H1 (cell line): ENCODE measurements around the gene EMC10. TPM values are rescaled to one million over a fixed set of nuclear protein-coding genes. Genes with fewer than 3 reads are reported as not detected.

Experiments
- ASH2L ChIP-seq: fragments of 200-600, 300-600 bp; sonication (generic); IDR thresholded peaks from one replicate; pipeline ENCODE4 v1.7.1; 2017; ENCODE audit warnings: low read length
- CBX5 ChIP-seq: fragments of 300-800, 300-1000 bp; sonication (generic); IDR thresholded peaks from 2 replicates; pipeline ENCODE4 v1.7.1; 2016; ENCODE audit warnings: antibody characterized with exemption, low read length, low read depth
- CBX8 ChIP-seq: fragments of 300-800, 300-1000 bp; sonication (generic); IDR thresholded peaks from 2 replicates; pipeline ENCODE4 v1.7.1; 2016; ENCODE audit warnings: low read depth, low read length, borderline replicate concordance
- FOSL1 ChIP-seq: IDR thresholded peaks from 2 replicates; pipeline ENCODE4 v1.6.1; 2011; ENCODE audit warnings: mild to moderate bottlenecking, low read depth, low read length, moderate library complexity; ENCODE audit not compliant: insufficient read depth
- KDM1A ChIP-seq: fragments of 200-600, 300-600 bp; sonication (generic); IDR thresholded peaks from 2 replicates; pipeline ENCODE4 v1.7.1; 2016; ENCODE audit warnings: mild to moderate bottlenecking, low read length, borderline replicate concordance
- MAX ChIP-seq: IDR thresholded peaks from 2 replicates; pipeline ENCODE4 v1.6.1; 2012; ENCODE audit warnings: inconsistent platforms
- SP2 ChIP-seq: IDR thresholded peaks from 2 replicates; pipeline ENCODE4 v1.6.1; 2012; ENCODE audit warnings: mild to moderate bottlenecking, low read length, inconsistent platforms
- TAF1 ChIP-seq: IDR thresholded peaks from 2 replicates; pipeline ENCODE4 v1.6.1; 2011; ENCODE audit warnings: mild to moderate bottlenecking, low read depth, low read length
- TAF7 ChIP-seq: optimal IDR thresholded peaks from 2 replicates; pipeline ENCODE3; 2011; ENCODE audit warnings: low read depth, mild to moderate bottlenecking, inconsistent platforms, low read length, moderate library complexity, borderline replicate concordance
- polyA plus RNA-seq, 7 experiments: library from polyadenylated mRNA; depleted of rRNA in 3 of 7; stranded (reverse) in 5 of 7; unstranded in 2 of 7; fragments of >200 nt in 5 of 7; fragments of 200-250 nt in 2 of 7; gene quantifications; 1 replicate in 5 of 7; 2 replicates in 1 of 7; 4 replicates in 1 of 7; pipeline versions ENCODE4 v1.2.1 to v1.2.3, GENCODE V29; 2011 to 2013; ENCODE audit warnings: missing spikeins in 2 of 7, mixed read lengths in 2 of 7
- total RNA-seq: library from RNA; stranded (reverse); fragmentation: NEBNext Ultra II Directional; extraction: Animal tissue kit (Norgen Biotek cat#: 25700); gene quantifications from 2 replicates; pipeline ENCODE4 v1.2.1, GENCODE V29; 2021
- TF ChIP-seq, protein P1 (sequence below): fragments of 300-600 bp; sonication (generic); IDR thresholded peaks from 2 replicates; pipeline ENCODE4 v1.7.1; 2012; ENCODE audit warnings: low read length, moderate library complexity, mild to moderate bottlenecking, inconsistent platforms; ENCODE audit not compliant: insufficient replicate concordance
- TF ChIP-seq, protein P2 (sequence below): IDR thresholded peaks from 2 replicates; pipeline ENCODE4 v1.6.1; 2012; ENCODE audit warnings: inconsistent platforms

Gene EMC10
- total and polyA plus RNA-seq, 2 of the 8 experiments (the other 6 are each of a cell fraction or from before 2014, with no cell fraction given), result 77.6 to 103 TPM

DNA sequence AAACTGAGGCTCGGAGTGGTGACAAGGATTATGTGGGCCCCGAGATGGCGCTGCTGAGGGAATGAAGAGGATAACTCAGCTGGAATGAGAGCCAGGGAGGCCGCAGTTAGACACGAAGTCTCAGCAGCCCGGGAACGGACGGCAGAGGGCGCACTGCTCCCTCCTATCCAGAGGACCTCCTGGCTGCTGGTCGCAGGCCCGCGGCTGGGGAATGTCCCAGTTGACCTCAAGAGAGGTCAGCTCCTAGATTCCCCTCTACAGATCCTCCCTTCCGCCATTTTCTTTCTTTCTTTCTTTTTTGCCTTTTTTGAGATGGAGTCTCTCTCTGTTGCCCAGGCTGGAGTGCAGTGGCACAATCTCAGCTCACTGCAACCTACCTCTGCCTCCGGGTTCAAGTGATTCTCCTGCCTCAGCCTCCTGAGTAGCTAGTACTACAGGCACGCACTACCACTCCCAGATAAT is 61.5 kb downstream of the EMC10 start (continued):
- TF ChIP-seq, protein P1, sequence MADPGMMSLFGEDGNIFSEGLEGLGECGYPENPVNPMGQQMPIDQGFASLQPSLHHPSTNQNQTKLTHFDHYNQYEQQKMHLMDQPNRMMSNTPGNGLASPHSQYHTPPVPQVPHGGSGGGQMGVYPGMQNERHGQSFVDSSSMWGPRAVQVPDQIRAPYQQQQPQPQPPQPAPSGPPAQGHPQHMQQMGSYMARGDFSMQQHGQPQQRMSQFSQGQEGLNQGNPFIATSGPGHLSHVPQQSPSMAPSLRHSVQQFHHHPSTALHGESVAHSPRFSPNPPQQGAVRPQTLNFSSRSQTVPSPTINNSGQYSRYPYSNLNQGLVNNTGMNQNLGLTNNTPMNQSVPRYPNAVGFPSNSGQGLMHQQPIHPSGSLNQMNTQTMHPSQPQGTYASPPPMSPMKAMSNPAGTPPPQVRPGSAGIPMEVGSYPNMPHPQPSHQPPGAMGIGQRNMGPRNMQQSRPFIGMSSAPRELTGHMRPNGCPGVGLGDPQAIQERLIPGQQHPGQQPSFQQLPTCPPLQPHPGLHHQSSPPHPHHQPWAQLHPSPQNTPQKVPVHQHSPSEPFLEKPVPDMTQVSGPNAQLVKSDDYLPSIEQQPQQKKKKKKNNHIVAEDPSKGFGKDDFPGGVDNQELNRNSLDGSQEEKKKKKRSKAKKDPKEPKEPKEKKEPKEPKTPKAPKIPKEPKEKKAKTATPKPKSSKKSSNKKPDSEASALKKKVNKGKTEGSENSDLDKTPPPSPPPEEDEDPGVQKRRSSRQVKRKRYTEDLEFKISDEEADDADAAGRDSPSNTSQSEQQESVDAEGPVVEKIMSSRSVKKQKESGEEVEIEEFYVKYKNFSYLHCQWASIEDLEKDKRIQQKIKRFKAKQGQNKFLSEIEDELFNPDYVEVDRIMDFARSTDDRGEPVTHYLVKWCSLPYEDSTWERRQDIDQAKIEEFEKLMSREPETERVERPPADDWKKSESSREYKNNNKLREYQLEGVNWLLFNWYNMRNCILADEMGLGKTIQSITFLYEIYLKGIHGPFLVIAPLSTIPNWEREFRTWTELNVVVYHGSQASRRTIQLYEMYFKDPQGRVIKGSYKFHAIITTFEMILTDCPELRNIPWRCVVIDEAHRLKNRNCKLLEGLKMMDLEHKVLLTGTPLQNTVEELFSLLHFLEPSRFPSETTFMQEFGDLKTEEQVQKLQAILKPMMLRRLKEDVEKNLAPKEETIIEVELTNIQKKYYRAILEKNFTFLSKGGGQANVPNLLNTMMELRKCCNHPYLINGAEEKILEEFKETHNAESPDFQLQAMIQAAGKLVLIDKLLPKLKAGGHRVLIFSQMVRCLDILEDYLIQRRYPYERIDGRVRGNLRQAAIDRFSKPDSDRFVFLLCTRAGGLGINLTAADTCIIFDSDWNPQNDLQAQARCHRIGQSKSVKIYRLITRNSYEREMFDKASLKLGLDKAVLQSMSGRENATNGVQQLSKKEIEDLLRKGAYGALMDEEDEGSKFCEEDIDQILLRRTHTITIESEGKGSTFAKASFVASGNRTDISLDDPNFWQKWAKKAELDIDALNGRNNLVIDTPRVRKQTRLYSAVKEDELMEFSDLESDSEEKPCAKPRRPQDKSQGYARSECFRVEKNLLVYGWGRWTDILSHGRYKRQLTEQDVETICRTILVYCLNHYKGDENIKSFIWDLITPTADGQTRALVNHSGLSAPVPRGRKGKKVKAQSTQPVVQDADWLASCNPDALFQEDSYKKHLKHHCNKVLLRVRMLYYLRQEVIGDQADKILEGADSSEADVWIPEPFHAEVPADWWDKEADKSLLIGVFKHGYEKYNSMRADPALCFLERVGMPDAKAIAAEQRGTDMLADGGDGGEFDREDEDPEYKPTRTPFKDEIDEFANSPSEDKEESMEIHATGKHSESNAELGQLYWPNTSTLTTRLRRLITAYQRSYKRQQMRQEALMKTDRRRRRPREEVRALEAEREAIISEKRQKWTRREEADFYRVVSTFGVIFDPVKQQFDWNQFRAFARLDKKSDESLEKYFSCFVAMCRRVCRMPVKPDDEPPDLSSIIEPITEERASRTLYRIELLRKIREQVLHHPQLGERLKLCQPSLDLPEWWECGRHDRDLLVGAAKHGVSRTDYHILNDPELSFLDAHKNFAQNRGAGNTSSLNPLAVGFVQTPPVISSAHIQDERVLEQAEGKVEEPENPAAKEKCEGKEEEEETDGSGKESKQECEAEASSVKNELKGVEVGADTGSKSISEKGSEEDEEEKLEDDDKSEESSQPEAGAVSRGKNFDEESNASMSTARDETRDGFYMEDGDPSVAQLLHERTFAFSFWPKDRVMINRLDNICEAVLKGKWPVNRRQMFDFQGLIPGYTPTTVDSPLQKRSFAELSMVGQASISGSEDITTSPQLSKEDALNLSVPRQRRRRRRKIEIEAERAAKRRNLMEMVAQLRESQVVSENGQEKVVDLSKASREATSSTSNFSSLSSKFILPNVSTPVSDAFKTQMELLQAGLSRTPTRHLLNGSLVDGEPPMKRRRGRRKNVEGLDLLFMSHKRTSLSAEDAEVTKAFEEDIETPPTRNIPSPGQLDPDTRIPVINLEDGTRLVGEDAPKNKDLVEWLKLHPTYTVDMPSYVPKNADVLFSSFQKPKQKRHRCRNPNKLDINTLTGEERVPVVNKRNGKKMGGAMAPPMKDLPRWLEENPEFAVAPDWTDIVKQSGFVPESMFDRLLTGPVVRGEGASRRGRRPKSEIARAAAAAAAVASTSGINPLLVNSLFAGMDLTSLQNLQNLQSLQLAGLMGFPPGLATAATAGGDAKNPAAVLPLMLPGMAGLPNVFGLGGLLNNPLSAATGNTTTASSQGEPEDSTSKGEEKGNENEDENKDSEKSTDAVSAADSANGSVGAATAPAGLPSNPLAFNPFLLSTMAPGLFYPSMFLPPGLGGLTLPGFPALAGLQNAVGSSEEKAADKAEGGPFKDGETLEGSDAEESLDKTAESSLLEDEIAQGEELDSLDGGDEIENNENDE, result no peak
- TF ChIP-seq FOSL1 (no peak), ASH2L (no peak), KDM1A (peak; percentile 86), CBX5 (no peak), TAF7 (no peak), CBX8 (no peak), TAF1 (no peak), SP2 (no peak), MAX (peak; percentile 60; the same call in 1 of the 2 replicates)
- TF ChIP-seq, protein P2, sequence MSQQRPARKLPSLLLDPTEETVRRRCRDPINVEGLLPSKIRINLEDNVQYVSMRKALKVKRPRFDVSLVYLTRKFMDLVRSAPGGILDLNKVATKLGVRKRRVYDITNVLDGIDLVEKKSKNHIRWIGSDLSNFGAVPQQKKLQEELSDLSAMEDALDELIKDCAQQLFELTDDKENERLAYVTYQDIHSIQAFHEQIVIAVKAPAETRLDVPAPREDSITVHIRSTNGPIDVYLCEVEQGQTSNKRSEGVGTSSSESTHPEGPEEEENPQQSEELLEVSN, result peak; percentile 23; the same call in 1 of the 2 replicates
